Stimulated activated CD8-positive, alpha-beta memory T cell treated with anti-CD3 and anti-CD28 coated beads, Interleukin-12 subunit alpha, Interleukin-12 subunit beta, amount 100 ng/mL, for 1 hour (primary cell): Measurements from ENCODE around the gene STX10.
"Not testable (repeated sequence)": the region's sequence is repeated elsewhere in the genome, so short reads cannot be mapped to it uniquely, and the experiment has no call there.

Source experiments
- DNase-seq: peaks from one replicate; pipeline ENCODE4 v3.0.0-alpha.2; 2020; ENCODE audit warnings: low read depth

Gene STX10

GRCh38 chr19:13164343-13165161, 14.4 kb upstream of the STX10 start:
- no peak for DNase-seq

- no peak for DNase-seq
Observed at GRCh38 chr19:13163609-13164342, 13.6 kb upstream of the STX10 start.

GRCh38 chr19:13162724-13163608, 12.8 kb upstream of the STX10 start:
- peak; percentile 68 for DNase-seq

GRCh38 chr19:13160557-13160956, 10.4 kb upstream of the STX10 start:
- DNase-seq = no peak

GRCh38 chr19:13159713-13160112, 9.5 kb upstream of the STX10 start:
- no peak for DNase-seq

GRCh38 chr19:13155472-13156359, 5.5 kb upstream of the STX10 start:
- peak; percentile 57 for DNase-seq

GRCh38 chr19:13154911-13155471, 4.8 kb upstream of the STX10 start:
- peak; percentile 67 for DNase-seq

- DNase-seq = no peak
Observed at GRCh38 chr19:13154241-13154778, 4.1 kb upstream of the STX10 start.

DNA sequence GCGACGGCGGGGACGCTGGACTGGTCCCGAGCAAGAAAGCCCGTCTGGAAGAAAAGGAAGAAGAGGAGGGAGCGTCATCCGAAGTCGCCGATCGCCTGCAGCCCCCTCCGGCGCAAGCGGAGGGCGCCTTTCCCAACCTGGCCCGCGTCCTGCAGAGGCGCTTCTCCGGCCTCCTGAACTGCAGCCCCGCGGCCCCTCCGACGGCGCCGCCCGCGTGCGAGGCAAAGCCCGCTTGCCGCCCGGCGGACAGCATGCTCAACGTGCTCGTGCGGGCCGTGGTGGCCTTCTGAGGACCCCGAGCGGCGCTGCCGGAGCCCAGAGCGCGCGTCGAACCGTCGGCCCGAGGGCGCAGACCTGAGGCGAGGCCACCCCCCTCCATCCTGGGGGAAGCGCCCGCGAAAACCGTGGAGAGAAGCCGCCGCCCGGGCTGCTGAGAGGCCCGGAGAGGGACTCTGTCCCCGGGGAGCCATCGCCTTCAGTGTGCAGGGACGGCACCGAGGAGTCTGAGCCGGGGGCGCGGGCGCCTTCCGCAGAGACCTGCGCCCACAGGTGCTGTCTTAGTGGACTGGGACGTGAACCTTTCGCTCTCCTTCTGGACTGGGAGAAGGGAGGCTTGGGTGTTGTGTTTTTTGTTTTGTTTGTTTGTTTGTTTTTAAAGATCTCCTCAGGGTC, 3.5 kb upstream of the STX10 start:
- no peak for DNase-seq

- peak; percentile 98 for DNase-seq
Observed at GRCh38 chr19:13152974-13153568, 2.9 kb upstream of the STX10 start.

DNA sequence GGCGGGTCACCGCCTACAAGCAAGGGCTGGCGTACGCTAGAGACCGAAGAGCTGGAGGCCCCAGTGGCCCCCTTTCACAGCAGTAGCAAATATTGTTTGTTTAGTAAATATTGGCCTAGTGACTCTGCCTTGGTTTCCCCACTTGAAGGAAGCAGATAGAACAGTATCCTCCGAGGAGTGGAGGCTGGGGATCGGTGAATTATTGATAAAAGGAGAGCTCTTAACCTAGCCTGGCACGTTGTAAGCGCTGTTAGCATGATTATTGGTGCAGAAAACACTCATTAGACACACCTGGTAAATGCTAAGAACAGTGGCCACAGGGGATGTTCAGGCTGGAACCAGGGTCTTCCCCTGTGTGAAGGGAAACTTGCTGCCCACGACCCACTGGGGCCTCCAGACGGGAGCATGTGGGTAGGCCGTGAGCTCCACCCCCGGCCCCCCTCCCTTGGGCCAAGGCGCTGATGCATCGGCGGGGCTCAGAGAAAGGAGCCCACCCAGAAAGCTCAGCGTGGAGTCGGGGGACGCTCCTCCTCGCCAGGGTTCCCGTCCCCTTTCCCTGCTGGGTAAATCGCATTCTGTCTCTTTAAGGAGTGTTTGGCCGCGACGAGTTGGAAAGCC, 2.3 kb upstream of the STX10 start:
- no peak for DNase-seq

DNA sequence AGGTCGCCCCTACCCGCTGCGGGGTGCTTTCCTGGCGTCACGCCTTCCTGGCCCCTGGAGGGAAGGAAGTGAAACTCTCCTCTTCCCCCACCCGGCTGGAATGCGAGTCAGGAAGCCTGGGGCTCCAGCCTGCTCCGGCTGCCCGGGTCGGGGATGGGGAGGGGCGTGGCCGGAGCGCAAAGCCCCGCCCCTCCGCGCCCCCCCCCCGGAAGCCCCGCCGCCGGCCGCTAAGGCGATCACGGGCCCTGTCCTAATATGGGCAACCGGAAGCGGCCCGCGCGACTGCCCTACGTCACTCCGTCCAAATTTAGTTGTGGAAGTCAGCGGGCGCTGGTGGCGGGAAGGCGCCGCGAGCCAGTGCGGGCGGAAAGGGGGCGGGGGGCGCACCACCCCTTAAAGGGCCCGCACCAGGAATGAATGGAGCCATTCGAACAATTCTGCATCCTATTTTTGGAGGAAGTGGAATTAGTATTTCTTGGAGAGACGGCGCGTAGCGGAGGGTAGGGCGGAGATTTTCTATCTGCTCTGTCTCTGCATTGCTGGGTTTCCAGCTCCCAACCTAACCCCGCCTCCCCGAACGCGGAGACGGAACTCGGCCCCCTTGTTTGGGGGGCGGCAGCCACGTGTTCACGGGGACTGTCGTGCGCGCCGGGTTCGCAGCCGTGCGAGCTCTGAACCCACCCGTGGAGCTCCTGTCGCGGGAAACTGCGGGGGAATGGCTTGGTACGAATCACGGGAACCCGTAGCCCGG, 1.6 kb upstream of the STX10 start:
- DNase-seq = peak; percentile 92

GRCh38 chr19:13150931-13151604, 893 bp upstream of the STX10 start:
- no peak for DNase-seq

- no peak for DNase-seq
Observed at GRCh38 chr19:13149628-13150186, 468 bp downstream of the STX10 start.

GRCh38 chr19:13149173-13149627, 975 bp downstream of the STX10 start:
- not testable (repeated sequence) for DNase-seq

DNA sequence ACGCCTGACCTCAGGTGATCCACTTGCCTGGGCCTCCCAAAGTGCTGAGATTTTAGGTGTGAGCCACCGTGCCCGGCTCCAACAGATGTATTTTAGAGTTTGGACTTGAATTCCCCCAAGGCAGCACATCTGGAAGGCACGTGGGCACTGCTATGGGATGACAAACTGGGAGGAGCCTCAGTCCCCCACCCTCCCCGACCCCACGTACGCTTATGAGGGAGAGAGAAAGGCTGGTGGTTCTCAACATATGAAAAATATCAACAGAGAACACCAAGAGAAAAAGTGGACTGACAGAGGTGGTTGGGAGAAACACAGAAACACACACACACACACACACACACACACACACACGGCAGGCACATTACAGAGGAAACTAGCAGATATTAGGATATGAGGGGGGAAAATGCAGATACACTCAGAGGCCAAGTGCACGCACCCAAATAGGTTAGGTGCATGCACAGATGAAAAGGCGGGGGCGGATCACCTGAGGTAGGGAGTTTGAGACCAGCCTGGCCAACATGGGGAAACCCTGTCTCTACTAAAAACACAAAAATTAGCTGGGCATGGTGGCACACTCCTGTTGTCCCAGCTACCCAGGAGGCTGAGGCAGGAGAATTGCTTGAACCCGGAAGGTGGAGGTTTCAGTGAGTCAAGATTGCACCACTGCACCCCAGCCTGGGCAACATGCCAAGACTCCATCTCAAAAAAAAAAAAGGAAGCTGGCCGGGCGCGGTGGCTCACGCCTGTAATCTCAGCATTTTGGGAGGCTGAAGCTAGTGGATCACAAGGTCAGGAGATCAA, 3.2 kb downstream of the STX10 start:
- no peak for DNase-seq
